ENCODE measurements around the gene SMIM17. TPM values are rescaled to one million over a fixed set of nuclear protein-coding genes. Genes with fewer than 3 reads are reported as not detected.

SMIM17 gene
- total and polyA plus RNA-seq, 4 donors, result 0.28 TPM; not detected in 3

- peaks cover 1 to 6% (median 4%) of the 10 kb centered on the region in 4 donors for H3K36me3 ChIP-seq (ENCODE audit: control insufficient read depth in 4 of 4, insufficient read depth in 3 of 4, low read depth in 1 of 4, low read length in 3 of 4)
- DNase-seq (ENCODE audit: low spot score), result no peak
- no peaks in the 10 kb centered on the region for H3K27me3 ChIP-seq (ENCODE audit: control insufficient read depth in 4 of 4, insufficient read depth in 4 of 4, low read length in 3 of 4)
- H3K9ac ChIP-seq (ENCODE audit: low read depth in 1 of 2, low read length in 2 of 2), result no peak overlapping the region
- no peak overlapping the region for H3K27ac ChIP-seq (ENCODE audit: low read depth in 1 of 2, low read length in 2 of 2)
- WGBS, result 95% methylated on average over 4 of the region's 4 CpGs
- H3K4me3 ChIP-seq (ENCODE audit: low read depth in 1 of 3, low read length in 3 of 3), result peak overlapping the region in 1 of 3 donors; percentile 45
- H3K9me3 ChIP-seq (ENCODE audit: control insufficient read depth in 4 of 4, low read length in 3 of 4), result peaks cover 12 to 41% (median 26%) of the 10 kb centered on the region in 4 donors
- peaks cover 0 to 4% (median 2%) of the 10 kb centered on the region in 4 donors for H3K4me1 ChIP-seq (ENCODE audit: control insufficient read depth in 4 of 4, insufficient read depth in 4 of 4, low read length in 3 of 4)
- TF ChIP-seq ATF3 (IDR thresholded peaks at IDR 0.05) (no peak), HNF4G (IDR thresholded peaks at IDR 0.05) (no peak), RXRA (IDR thresholded peaks at IDR 0.05) (no peak), GABPA (IDR thresholded peaks at IDR 0.05 in 1 of 2, conservative IDR thresholded peaks at IDR 0.05 in 1 of 2) (no peak)
These were observed 45.3 kb upstream of the SMIM17 start for GRCh38 chr19:56597696-56598095.

GRCh38 chr19:56601375-56601774 lies 41.6 kb upstream of the SMIM17 start:
- Histone ChIP-seq H3K27me3 (ENCODE audit: control insufficient read depth in 4 of 4, insufficient read depth in 4 of 4, low read length in 3 of 4) (no peaks in the 10 kb centered on the region), H3K4me3 (ENCODE audit: low read depth in 1 of 3, low read length in 3 of 3) (peak overlapping the region in 2 of 3 donors; percentile 47 to 56), H3K9me3 (ENCODE audit: control insufficient read depth in 4 of 4, low read length in 3 of 4) (peaks cover 21 to 55% (median 38%) of the 10 kb centered on the region in 4 donors), H3K4me1 (ENCODE audit: control insufficient read depth in 4 of 4, insufficient read depth in 4 of 4, low read length in 3 of 4) (no peaks in the 10 kb centered on the region), H3K27ac (ENCODE audit: low read depth in 1 of 2, low read length in 2 of 2) (no peak overlapping the region), H3K36me3 (ENCODE audit: control insufficient read depth in 4 of 4, insufficient read depth in 3 of 4, low read depth in 1 of 4, low read length in 3 of 4) (peaks cover 1 to 16% (median 5%) of the 10 kb centered on the region in 4 donors), H3K9ac (ENCODE audit: low read depth in 1 of 2, low read length in 2 of 2) (no peak overlapping the region)
- WGBS, result 93% methylated on average over 3 of the region's 3 CpGs
- no peak for DNase-seq (ENCODE audit: low spot score)
- no peak for TF ChIP-seq FOXA2 (IDR thresholded peaks at IDR 0.05)
- no peak for TF ChIP-seq HNF4A (conservative IDR thresholded peaks at IDR 0.05)
- no peak for TF ChIP-seq ZBTB33 (IDR thresholded peaks at IDR 0.05)
- no peak for TF ChIP-seq MAX (IDR thresholded peaks at IDR 0.05)
- TF ChIP-seq SP1 (IDR thresholded peaks at IDR 0.05), result no peak
- TF ChIP-seq FOXA1 (IDR thresholded peaks at IDR 0.05), result no peak
- TF ChIP-seq NR2F2 (IDR thresholded peaks at IDR 0.05), result no peak
- no peak for TF ChIP-seq GABPA (IDR thresholded peaks at IDR 0.05 in 1 of 2, conservative IDR thresholded peaks at IDR 0.05 in 1 of 2)
- no peak for TF ChIP-seq JUND (IDR thresholded peaks at IDR 0.05)
- TF ChIP-seq EGR1 (IDR thresholded peaks at IDR 0.05; ENCODE audit: low read depth in 2 of 2), result no peak
- TF ChIP-seq RXRA (IDR thresholded peaks at IDR 0.05), result no peak
- no peak for TF ChIP-seq CTCF (IDR thresholded peaks at IDR 0.05; ENCODE audit: low read depth, low read length, missing input control)
- no peak for TF ChIP-seq HNF4G (IDR thresholded peaks at IDR 0.05)
- no peak for TF ChIP-seq REST (IDR thresholded peaks at IDR 0.05)
- TF ChIP-seq ATF3 (IDR thresholded peaks at IDR 0.05), result no peak

Data from liver (tissue), 9 donors.